Ascending aorta (tissue), 2 donors: ENCODE data around the gene FANCC. TPM values are rescaled to one million over a fixed set of nuclear protein-coding genes. Genes with fewer than 3 reads are reported as not detected.

Source experiments
- DNase-seq, 2 donors: peaks; one replicate each; pipeline ENCODE4 v3.0.0-alpha.2; 2019; ENCODE audit warnings: low spot score in 2 of 2
- H3K27ac ChIP-seq, 2 donors: fragments of 200-600 bp; sonication (generic); one replicate each; pipeline ENCODE4 v1.5.1; 2016 to 2017; ENCODE audit warnings: mild to moderate bottlenecking in 1 of 2
- H3K27me3 ChIP-seq: fragments of 200-600 bp; sonication (generic); one replicate; pipeline ENCODE4 v1.5.1; 2017
- H3K36me3 ChIP-seq, 2 donors: fragments of 200-600 bp; sonication (generic); one replicate each; pipeline ENCODE4 v1.5.1; 2016
- H3K4me1 ChIP-seq, 2 donors: fragments of 200-600 bp; sonication (generic); one replicate each; pipeline ENCODE4 v1.5.1; 2016 to 2017; ENCODE audit warnings: mild to moderate bottlenecking in 1 of 2
- H3K4me3 ChIP-seq, 2 donors: fragments of 200-600 bp; sonication (generic); one replicate each; pipeline ENCODE4 v1.5.1; 2016 to 2017; ENCODE audit warnings: mild to moderate bottlenecking in 1 of 2
- H3K9me3 ChIP-seq, 2 donors: fragments of 200-600 bp; sonication (generic); one replicate each; pipeline ENCODE4 v1.5.1; 2016
- CTCF ChIP-seq, 3 experiments: fragments of 200-600 bp in 2 of 3; fragments of 450-650 bp in 1 of 3; sonication (generic) in 2 of 3; IDR thresholded peaks; one replicate each; pipeline ENCODE4 v1.5.1; 2016 to 2019; ENCODE audit warnings: antibody characterized with exemption in 3 of 3, mild to moderate bottlenecking in 1 of 3, moderate library complexity in 1 of 3
- intact Hi-C: fragments of 100-400 bp; cut with DNase I; formaldehyde crosslinking; loops from one replicate; pipeline ENCODE4 v1.15.1; 2023
- total RNA-seq: library from RNA; depleted of rRNA; stranded (reverse); fragments of >200 nt; gene quantifications from one replicate; pipeline ENCODE4 v1.1.0, GENCODE V29; 2016

The FANCC gene
- total RNA-seq, 1 donor from 2014 or later, result 0.64 TPM

- H3K27me3 ChIP-seq, result no peaks in the 10 kb centered on the region
- no peaks in the 10 kb centered on the region for H3K9me3 ChIP-seq
- H3K27ac ChIP-seq, result peak overlapping the region; percentile 66 to 95
- no peak overlapping the region for H3K4me3 ChIP-seq
- peaks cover 21 to 66% of the 10 kb centered on the region in 2 donors for H3K4me1 ChIP-seq
- intact Hi-C loops, result no loop called here
- peaks cover 3 to 33% of the 10 kb centered on the region in 2 donors for H3K36me3 ChIP-seq
- no peak for TF ChIP-seq CTCF (IDR thresholded peaks at IDR 0.05)
- no peak for DNase-seq
Measured at GRCh38 chr9:95096807-95097206, 220.7 kb downstream of the FANCC start.

- Histone ChIP-seq H3K9me3 (no peaks in the 10 kb centered on the region), H3K27me3 (no peaks in the 10 kb centered on the region), H3K4me1 (peaks cover 24 to 66% of the 10 kb centered on the region in 2 donors), H3K27ac (peak overlapping the region; percentile 66 to 95), H3K4me3 (no peak overlapping the region), H3K36me3 (peaks cover 3 to 29% of the 10 kb centered on the region in 2 donors)
- intact Hi-C loops, result no loop called here
- TF ChIP-seq CTCF (IDR thresholded peaks at IDR 0.05), result no peak
- no peak for DNase-seq
Measured at GRCh38 chr9:95096381-95096780, 221.1 kb downstream of the FANCC start.

- Histone ChIP-seq H3K27ac (peak overlapping the region; percentile 66 to 95), H3K27me3 (no peaks in the 10 kb centered on the region), H3K4me3 (no peak overlapping the region), H3K36me3 (peaks cover 3 to 27% of the 10 kb centered on the region in 2 donors), H3K4me1 (peaks cover 28 to 66% of the 10 kb centered on the region in 2 donors), H3K9me3 (no peaks in the 10 kb centered on the region)
- TF ChIP-seq CTCF (IDR thresholded peaks at IDR 0.05), result no peak
- no peak for DNase-seq
- intact Hi-C loops, result no loop called here
Measured at GRCh38 chr9:95095641-95096355, 221.7 kb downstream of the FANCC start.

- Histone ChIP-seq H3K27me3 (no peaks in the 10 kb centered on the region), H3K9me3 (no peaks in the 10 kb centered on the region), H3K4me3 (no peak overlapping the region), H3K36me3 (peaks cover 3 to 30% of the 10 kb centered on the region in 2 donors), H3K4me1 (peaks cover 31 to 69% of the 10 kb centered on the region in 2 donors), H3K27ac (peak overlapping the region; percentile 66 to 95)
- intact Hi-C loops, result no loop called here
- no peak for DNase-seq
- TF ChIP-seq CTCF (IDR thresholded peaks at IDR 0.05), result no peak
Measured at GRCh38 chr9:95094002-95094401, 223.5 kb downstream of the FANCC start.

GRCh38 chr9:95093586-95093985, 223.9 kb downstream of the FANCC start:
- intact Hi-C loops, result no loop called here
- Histone ChIP-seq H3K36me3 (peaks cover 3 to 30% of the 10 kb centered on the region in 2 donors), H3K4me1 (peaks cover 35 to 73% of the 10 kb centered on the region in 2 donors), H3K27ac (peak overlapping the region; percentile 94 to 95), H3K9me3 (no peaks in the 10 kb centered on the region), H3K27me3 (no peaks in the 10 kb centered on the region), H3K4me3 (no peak overlapping the region)
- DNase-seq, result no peak
- no peak for TF ChIP-seq CTCF (IDR thresholded peaks at IDR 0.05)
